Measurements from ENCODE around the gene CRACR2B. TPM values are rescaled to one million over a fixed set of nuclear protein-coding genes. Genes with fewer than 3 reads are reported as not detected.

The CRACR2B gene
- total RNA-seq, 3 donors from 2014 or later: 14.7 to 152 (median 86.2) TPM

DNA sequence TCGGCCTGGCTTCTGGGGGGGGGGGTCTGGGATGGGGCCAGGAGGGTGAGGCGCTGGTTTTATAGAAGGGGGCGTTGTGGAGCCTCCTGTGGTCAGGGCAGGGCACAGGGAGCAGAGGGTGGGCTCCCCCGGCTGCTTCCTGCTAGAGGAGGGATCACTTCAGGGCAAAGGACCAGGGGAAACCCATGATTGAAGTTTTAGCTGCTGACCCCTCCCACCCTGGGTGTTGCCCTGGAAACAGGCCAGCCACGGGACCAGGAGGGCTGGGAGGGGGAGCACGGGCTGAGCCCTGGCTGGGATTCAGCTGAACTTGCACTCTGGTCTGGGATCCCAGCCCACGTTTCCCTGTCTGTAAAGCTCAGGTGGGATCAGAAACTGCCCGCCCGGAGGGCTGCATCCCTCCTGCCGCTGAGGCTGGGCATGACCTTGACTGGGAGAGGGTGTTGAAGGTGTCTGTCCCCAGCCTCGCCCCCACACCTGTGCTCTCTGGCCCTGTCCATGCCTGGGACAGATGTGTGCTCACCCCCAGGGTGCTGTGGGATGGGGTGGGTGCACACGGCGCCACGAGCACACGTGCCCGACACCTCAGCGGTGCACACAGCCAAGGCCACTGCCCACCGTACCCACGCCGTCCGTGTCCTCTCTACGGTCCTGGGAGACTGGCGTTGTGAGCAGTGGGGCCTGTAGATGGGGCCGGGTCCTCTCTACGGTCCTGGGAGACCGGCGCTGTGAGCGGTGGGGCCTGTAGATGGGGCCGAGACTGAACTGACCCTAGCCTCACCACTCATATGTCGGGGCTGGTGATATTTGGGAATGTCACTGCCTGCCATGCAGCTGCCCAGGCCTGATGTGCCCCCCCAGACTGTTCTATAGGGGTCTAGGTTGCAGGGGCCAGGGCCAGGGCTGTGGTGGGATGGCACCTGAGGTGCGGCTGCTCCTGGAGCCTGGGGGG is 17.2 kb downstream of the CRACR2B start:
- intact Hi-C loops (cut with DNase I; ENCODE audit: low total_unique reads): loop anchor here (5.0 kb wide), 1 partner anchor 67 kb away; the partner anchor contains the start of gene CHID1

DNA sequence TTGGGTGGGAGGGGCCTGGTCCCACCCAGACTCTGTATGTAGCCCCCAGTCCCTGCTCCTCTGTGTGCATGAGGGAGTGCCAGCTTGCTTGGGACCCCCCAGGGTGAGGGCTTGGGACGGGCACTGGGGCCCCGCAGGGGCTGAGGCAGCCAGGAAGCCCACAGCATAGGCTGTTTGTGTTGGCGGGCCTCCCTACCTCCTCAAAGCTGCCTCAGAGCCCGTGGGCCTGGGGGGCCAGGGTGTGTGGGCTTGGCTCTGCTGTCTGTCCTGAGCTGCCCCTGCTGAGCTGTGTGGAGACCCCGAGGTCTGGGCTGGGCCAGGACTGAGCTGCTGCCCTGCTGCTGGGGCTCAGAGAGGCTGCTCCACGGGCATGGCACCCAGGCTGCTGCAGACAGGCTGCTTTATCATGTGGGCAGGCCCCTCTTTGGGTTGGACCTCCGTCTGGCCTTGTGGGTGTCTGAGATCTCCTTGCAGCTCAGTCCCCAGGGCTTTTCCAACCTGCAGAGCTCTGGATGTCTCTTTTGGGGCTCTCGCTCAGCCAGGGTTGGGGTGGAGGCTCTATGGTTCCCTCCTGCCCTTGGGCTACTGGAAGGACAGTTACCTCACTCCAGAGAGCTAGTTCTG is 18.3 kb downstream of the CRACR2B start:
- TF ChIP-seq, protein P1, sequence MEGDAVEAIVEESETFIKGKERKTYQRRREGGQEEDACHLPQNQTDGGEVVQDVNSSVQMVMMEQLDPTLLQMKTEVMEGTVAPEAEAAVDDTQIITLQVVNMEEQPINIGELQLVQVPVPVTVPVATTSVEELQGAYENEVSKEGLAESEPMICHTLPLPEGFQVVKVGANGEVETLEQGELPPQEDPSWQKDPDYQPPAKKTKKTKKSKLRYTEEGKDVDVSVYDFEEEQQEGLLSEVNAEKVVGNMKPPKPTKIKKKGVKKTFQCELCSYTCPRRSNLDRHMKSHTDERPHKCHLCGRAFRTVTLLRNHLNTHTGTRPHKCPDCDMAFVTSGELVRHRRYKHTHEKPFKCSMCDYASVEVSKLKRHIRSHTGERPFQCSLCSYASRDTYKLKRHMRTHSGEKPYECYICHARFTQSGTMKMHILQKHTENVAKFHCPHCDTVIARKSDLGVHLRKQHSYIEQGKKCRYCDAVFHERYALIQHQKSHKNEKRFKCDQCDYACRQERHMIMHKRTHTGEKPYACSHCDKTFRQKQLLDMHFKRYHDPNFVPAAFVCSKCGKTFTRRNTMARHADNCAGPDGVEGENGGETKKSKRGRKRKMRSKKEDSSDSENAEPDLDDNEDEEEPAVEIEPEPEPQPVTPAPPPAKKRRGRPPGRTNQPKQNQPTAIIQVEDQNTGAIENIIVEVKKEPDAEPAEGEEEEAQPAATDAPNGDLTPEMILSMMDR (IDR thresholded peaks at IDR 0.05): no peak
- TF ChIP-seq POLR2AphosphoS5 (IDR thresholded peaks at IDR 0.05): no peak
- TF ChIP-seq POLR2A (IDR thresholded peaks at IDR 0.05): no peak
- peaks cover 27 to 28% of the 10 kb centered on the region in 2 donors for H3K4me1 ChIP-seq
- H3K36me3 ChIP-seq: no peaks in the 10 kb centered on the region
- DNase-seq (ENCODE audit: low spot score in 2 of 2): no peak
- H3K27me3 ChIP-seq: no peaks in the 10 kb centered on the region
- no peaks in the 10 kb centered on the region for H3K9me3 ChIP-seq
- peak overlapping the region in 1 of 3 donors; percentile 83 for H3K4me3 ChIP-seq
- peak overlapping the region; percentile 94 to 98 for H3K27ac ChIP-seq
- intact Hi-C loops (cut with DNase I; ENCODE audit: low total_unique reads): loop anchor here (5.0 kb wide), 1 partner anchor 66 kb away; the partner anchor contains the start of gene CHID1

More for the DNA sequence above, 17.2 kb downstream of the CRACR2B start:
- TF ChIP-seq, protein P1 (IDR thresholded peaks at IDR 0.05): no peak
- TF ChIP-seq POLR2AphosphoS5 (IDR thresholded peaks at IDR 0.05): peak; percentile 55 to 80 (median 62)
- no peaks in the 10 kb centered on the region for H3K9me3 ChIP-seq
- H3K27me3 ChIP-seq: no peaks in the 10 kb centered on the region
- peak overlapping the region; percentile 83 to 100 (median 91) for H3K4me3 ChIP-seq
- DNase-seq (ENCODE audit: low spot score in 2 of 2): peak; percentile 88 to 89
- H3K4me1 ChIP-seq: peaks cover 25 to 37% of the 10 kb centered on the region in 2 donors
- no peaks in the 10 kb centered on the region for H3K36me3 ChIP-seq
- H3K27ac ChIP-seq: peak overlapping the region; percentile 94 to 98

DNA sequence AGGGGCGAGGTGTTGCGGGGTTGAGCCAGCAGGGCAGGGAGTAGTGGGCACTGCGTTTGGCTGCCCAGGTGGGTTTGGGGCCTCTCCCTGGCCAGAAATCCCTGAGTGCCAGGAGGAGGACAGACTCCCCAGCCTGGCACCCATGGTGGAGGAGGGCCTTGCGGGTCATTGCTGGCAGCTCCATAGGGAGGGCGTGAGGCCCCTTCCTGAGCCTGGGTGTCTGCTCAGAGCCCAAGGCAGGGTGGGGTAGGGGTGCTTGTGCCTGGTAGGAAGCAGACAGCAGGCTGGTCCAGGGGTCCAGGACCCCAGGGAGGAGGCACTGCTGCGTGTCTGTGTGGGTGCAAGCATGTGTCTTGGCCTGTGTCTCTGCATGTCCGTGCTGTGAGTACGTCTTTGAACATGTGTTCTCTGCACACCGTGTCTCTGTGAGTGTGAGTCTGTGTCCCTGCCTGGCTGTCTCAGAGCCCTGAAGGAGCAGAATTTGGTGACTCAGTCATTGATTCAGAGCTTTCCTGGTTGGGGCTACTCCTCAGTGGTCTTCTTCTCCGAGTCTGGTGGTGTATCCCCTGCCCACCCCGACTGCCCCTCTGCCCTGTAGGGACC is 18.9 kb downstream of the CRACR2B start:
- Histone ChIP-seq H3K4me3 (no peak overlapping the region), H3K27me3 (no peaks in the 10 kb centered on the region), H3K27ac (peak overlapping the region; percentile 94 to 98), H3K4me1 (peaks cover 21 to 26% of the 10 kb centered on the region in 2 donors), H3K9me3 (no peaks in the 10 kb centered on the region), H3K36me3 (no peaks in the 10 kb centered on the region)
- TF ChIP-seq, protein P1 (IDR thresholded peaks at IDR 0.05): no peak
- no peak for TF ChIP-seq POLR2A (IDR thresholded peaks at IDR 0.05)
- no peak for TF ChIP-seq POLR2AphosphoS5 (IDR thresholded peaks at IDR 0.05)
- DNase-seq (ENCODE audit: low spot score in 2 of 2): no peak
- intact Hi-C loops (cut with DNase I; ENCODE audit: low total_unique reads): loop anchor here (5.0 kb wide), 1 partner anchor 66 kb away; the partner anchor contains the start of gene CHID1

DNA sequence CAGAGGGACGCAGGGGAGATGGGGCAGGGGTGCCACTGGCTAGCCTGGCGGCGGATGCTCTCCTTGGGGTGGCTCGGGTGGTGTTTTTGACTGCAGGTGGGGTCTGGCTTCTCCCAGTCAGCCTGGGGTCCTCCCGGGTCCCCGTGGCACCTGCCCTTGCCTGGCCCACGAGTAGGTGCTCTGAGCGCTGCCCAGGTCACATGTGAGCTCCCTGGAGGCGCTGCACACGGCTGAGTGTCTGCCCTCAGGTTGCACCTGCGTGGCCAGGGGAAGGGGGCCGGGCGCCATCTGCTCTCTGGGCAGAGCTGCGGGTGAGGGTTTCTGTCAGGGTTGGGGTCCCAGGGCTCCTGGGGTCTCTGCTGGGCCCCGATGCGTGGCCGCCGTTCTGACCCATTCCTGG is 20.2 kb downstream of the CRACR2B start:
- TF ChIP-seq POLR2AphosphoS5 (IDR thresholded peaks at IDR 0.05) (no peak), POLR2A (IDR thresholded peaks at IDR 0.05) (no peak)
- TF ChIP-seq, protein P1 (IDR thresholded peaks at IDR 0.05): no peak
- intact Hi-C loops (cut with DNase I; ENCODE audit: low total_unique reads): loop anchor here (5.0 kb wide), 1 partner anchor 64 kb away; the partner anchor contains the start of gene CHID1
- no peaks in the 10 kb centered on the region for H3K36me3 ChIP-seq
- H3K9me3 ChIP-seq: no peaks in the 10 kb centered on the region
- peaks cover 20 to 26% of the 10 kb centered on the region in 2 donors for H3K4me1 ChIP-seq
- DNase-seq (ENCODE audit: low spot score in 2 of 2): no peak
- no peak overlapping the region for H3K27ac ChIP-seq
- H3K27me3 ChIP-seq: no peaks in the 10 kb centered on the region
- no peak overlapping the region for H3K4me3 ChIP-seq
